Tibial artery (tissue), 4 donors: ENCODE data around the gene MYO10.

Experiments used
- DNase-seq, 2 donors: peaks; one replicate each; pipeline ENCODE4 v3.0.0-alpha.2; 2019
- H3K27ac ChIP-seq, 2 donors: fragments of 200-600 bp; sonication (generic) in 1 of 2; 1 replicate in 1 of 2; 2 replicates in 1 of 2; pipeline ENCODE4 v1.5.1; 2018 to 2019; ENCODE audit warnings: mild to moderate bottlenecking in 1 of 2
- H3K27me3 ChIP-seq, 2 donors: fragments of 200-600 bp; sonication (generic) in 1 of 2; one replicate each; pipeline versions ENCODE4 v1.5.1 to v1.6.0; 2016 to 2019
- H3K36me3 ChIP-seq, 3 donors: fragments of 200-600 bp; sonication (generic) in 2 of 3; one replicate each; pipeline ENCODE4 v1.5.1; 2016 to 2019; ENCODE audit warnings: mild to moderate bottlenecking in 2 of 3
- H3K4me1 ChIP-seq, 4 donors: fragments of 200-600 bp; sonication (generic) in 2 of 4; 1 replicate in 3 of 4; 2 replicates in 1 of 4; pipeline ENCODE4 v1.5.1; 2016 to 2019
- H3K4me3 ChIP-seq, 2 donors: fragments of 200-600 bp; sonication (generic) in 1 of 2; 1 replicate in 1 of 2; 2 replicates in 1 of 2; pipeline ENCODE4 v1.5.1; 2018 to 2019; ENCODE audit warnings: mild to moderate bottlenecking in 2 of 2
- H3K9me3 ChIP-seq, 3 donors: fragments of 200-600 bp; sonication (generic) in 1 of 3; one replicate each; pipeline ENCODE4 v1.5.1; 2016 to 2019
- CTCF ChIP-seq, 2 experiments: fragments of 200-600 bp in 1 of 2; fragments of 450-650 bp in 1 of 2; IDR thresholded peaks; one replicate each; pipeline ENCODE4 v1.5.1; 2017 to 2019; ENCODE audit warnings: antibody characterized with exemption in 2 of 2, mild to moderate bottlenecking in 1 of 2, moderate library complexity in 1 of 2
- intact Hi-C: fragments of 100-400 bp; cut with DNase I; formaldehyde crosslinking; loops from one replicate; pipeline ENCODE4 v1.15.0; 2023; ENCODE audit warnings: low total_unique reads

MYO10 gene

GRCh38 chr5:16927613-16928012 lies 8.5 kb downstream of the MYO10 start:
- no peak for TF ChIP-seq CTCF (IDR thresholded peaks at IDR 0.05)
- no peak overlapping the region for H3K4me3 ChIP-seq
- intact Hi-C loops: no loop called here
- H3K27ac ChIP-seq: no peak overlapping the region
- DNase-seq: no peak
- H3K36me3 ChIP-seq: no peaks in the 10 kb centered on the region
- peaks cover 0 to 15% (median 4%) of the 10 kb centered on the region in 4 donors for H3K4me1 ChIP-seq
- H3K27me3 ChIP-seq: no peaks in the 10 kb centered on the region
- H3K9me3 ChIP-seq: no peaks in the 10 kb centered on the region

GRCh38 chr5:16926417-16926816 lies 9.7 kb downstream of the MYO10 start:
- Histone ChIP-seq H3K4me1 (peaks cover 0 to 4% (median 2%) of the 10 kb centered on the region in 4 donors), H3K36me3 (no peaks in the 10 kb centered on the region), H3K9me3 (no peaks in the 10 kb centered on the region), H3K4me3 (no peak overlapping the region), H3K27me3 (no peaks in the 10 kb centered on the region), H3K27ac (no peak overlapping the region)
- intact Hi-C loops: no loop called here
- no peak for DNase-seq
- no peak for TF ChIP-seq CTCF (IDR thresholded peaks at IDR 0.05)

- TF ChIP-seq CTCF (IDR thresholded peaks at IDR 0.05): no peak
- intact Hi-C loops: no loop called here
- no peak for DNase-seq
These were observed 11.9 kb downstream of the MYO10 start for GRCh38 chr5:16924206-16924605.

GRCh38 chr5:16922430-16922829 lies 13.7 kb downstream of the MYO10 start:
- Histone ChIP-seq H3K36me3 (no peaks in the 10 kb centered on the region), H3K4me1 (peaks cover 0 to 4% (median 0%) of the 10 kb centered on the region in 4 donors), H3K27ac (no peak overlapping the region), H3K27me3 (no peaks in the 10 kb centered on the region), H3K4me3 (no peak overlapping the region), H3K9me3 (no peaks in the 10 kb centered on the region)
- no peak for DNase-seq
- TF ChIP-seq CTCF (IDR thresholded peaks at IDR 0.05): no peak
- intact Hi-C loops: no loop called here

More at GRCh38 chr5:16924206-16924605, 11.9 kb downstream of the MYO10 start:
- no peak overlapping the region for H3K4me3 ChIP-seq
- H3K27me3 ChIP-seq: no peaks in the 10 kb centered on the region
- H3K27ac ChIP-seq: no peak overlapping the region
- H3K36me3 ChIP-seq: no peaks in the 10 kb centered on the region
- no peaks in the 10 kb centered on the region for H3K4me1 ChIP-seq
- H3K9me3 ChIP-seq: no peaks in the 10 kb centered on the region

GRCh38 chr5:16921211-16921610 lies 14.9 kb downstream of the MYO10 start:
- peaks cover 0 to 14% (median 0%) of the 10 kb centered on the region in 4 donors for H3K4me1 ChIP-seq
- H3K9me3 ChIP-seq: no peaks in the 10 kb centered on the region
- H3K27me3 ChIP-seq: no peaks in the 10 kb centered on the region
- DNase-seq: no peak
- no peak for TF ChIP-seq CTCF (IDR thresholded peaks at IDR 0.05)
- no peak overlapping the region for H3K4me3 ChIP-seq
- H3K27ac ChIP-seq: no peak overlapping the region
- H3K36me3 ChIP-seq: no peaks in the 10 kb centered on the region
- intact Hi-C loops: no loop called here
